Keratinocyte (primary cell): ENCODE measurements around the gene JPH2. TPM values are rescaled to one million over a fixed set of nuclear protein-coding genes. Genes with fewer than 3 reads are reported as not detected.

Experiments used
- DNase-seq: peaks from one replicate; pipeline ENCODE4 v3.0.0-alpha.2; 2011; ENCODE audit warnings: low read depth, missing footprints, low spot score
- FAIRE-seq: peaks from 2 replicates; lab custom pipeline; 2011; peaks lifted over from hg19 to GRCh38; lab: Jason Lieb, UNC
- H2AFZ ChIP-seq: 2 replicates; pipeline ENCODE4 v1.6.0; 2012; ENCODE audit warnings: low read length, control low read depth, inconsistent platforms; ENCODE audit not compliant: control insufficient read depth
- H3K27ac ChIP-seq: 2 replicates; pipeline ENCODE4 v1.5.1; 2011; ENCODE audit warnings: low read length; ENCODE audit not compliant: control insufficient read depth, insufficient read depth
- H3K27me3 ChIP-seq: 3 replicates; pipeline ENCODE4 v1.6.0; 2011; ENCODE audit warnings: low read length; ENCODE audit not compliant: control insufficient read depth, insufficient read depth; ENCODE audit errors: extremely low read depth
- H3K36me3 ChIP-seq, 2 experiments: 2 replicates in 1 of 2; 3 replicates in 1 of 2; pipeline ENCODE4 v1.5.1; 2011; ENCODE audit warnings: low read length in 2 of 2, mild to moderate bottlenecking in 1 of 2; ENCODE audit not compliant: control insufficient read depth in 2 of 2, insufficient read depth in 2 of 2; ENCODE audit errors: extremely low read depth in 1 of 2
- H3K4me1 ChIP-seq: 3 replicates; pipeline ENCODE4 v1.5.1; 2011; ENCODE audit warnings: low read length; ENCODE audit not compliant: control insufficient read depth, insufficient read depth; ENCODE audit errors: extremely low read depth
- H3K4me2 ChIP-seq: 3 replicates; pipeline ENCODE4 v1.6.0; 2011; ENCODE audit warnings: low read depth, low read length; ENCODE audit not compliant: control insufficient read depth, insufficient read depth; ENCODE audit errors: extremely low read depth
- H3K4me3 ChIP-seq, 3 experiments: fragments of 200-600 bp in 1 of 3; sonication (generic) in 1 of 3; 2 replicates in 2 of 3; 3 replicates in 1 of 3; pipeline ENCODE4 v1.5.1; 2011 to 2016; ENCODE audit warnings: low read length in 3 of 3, mild to moderate bottlenecking in 3 of 3, control low read depth in 2 of 3, inconsistent platforms in 1 of 3, low read depth in 1 of 3, mixed read lengths in 1 of 3, mixed run types in 1 of 3, moderate library complexity in 1 of 3; ENCODE audit not compliant: control insufficient read depth in 2 of 3, insufficient read depth in 2 of 3; ENCODE audit errors: extremely low read depth in 1 of 3
- H3K79me2 ChIP-seq: 2 replicates; pipeline ENCODE4 v1.6.0; 2012; ENCODE audit warnings: low read length; ENCODE audit not compliant: control insufficient read depth, insufficient read depth
- H3K9ac ChIP-seq: 3 replicates; pipeline ENCODE4 v1.6.0; 2011; ENCODE audit warnings: low read length; ENCODE audit not compliant: control insufficient read depth, insufficient read depth; ENCODE audit errors: extremely low read depth
- H3K9me1 ChIP-seq: 3 replicates; pipeline ENCODE4 v1.6.0; 2011; ENCODE audit warnings: low read length; ENCODE audit not compliant: control insufficient read depth, insufficient read depth; ENCODE audit errors: extremely low read depth
- H3K9me3 ChIP-seq: 2 replicates; pipeline ENCODE4 v1.5.1; 2012; ENCODE audit warnings: low read depth, low read length; ENCODE audit not compliant: control insufficient read depth
- H4K20me1 ChIP-seq: 3 replicates; pipeline ENCODE4 v1.6.0; 2011; ENCODE audit warnings: low read length; ENCODE audit not compliant: control insufficient read depth, insufficient read depth; ENCODE audit errors: extremely low read depth
- CTCF ChIP-seq, 3 experiments: IDR thresholded peaks in 1 of 3; conservative IDR thresholded peaks in 1 of 3; optimal IDR thresholded peaks in 1 of 3; 2 replicates in 2 of 3; 3 replicates in 1 of 3; pipeline versions ENCODE3 to v1.5.1; 2011; ENCODE audit warnings: low read length in 3 of 3, mild to moderate bottlenecking in 3 of 3, moderate library complexity in 2 of 3, control low read depth in 1 of 3, inconsistent platforms in 1 of 3; ENCODE audit not compliant: insufficient read depth in 2 of 3; ENCODE audit errors: extremely low read depth in 1 of 3
- EZH2 ChIP-seq: IDR thresholded peaks from one replicate; pipeline ENCODE4 v1.6.1; 2012; ENCODE audit warnings: inconsistent platforms, mild to moderate bottlenecking, low read length, moderate library complexity
- dilution Hi-C: fragments of 300-500 bp; cut with MboI; formaldehyde crosslinking; loops from one replicate; pipeline ENCODE4 v1.7.0; 2020; ENCODE audit warnings: low sequenced_read_pairs; ENCODE audit not compliant: extremely low pct_ligation_motif_present
- polyA plus RNA-seq, 5 experiments: library from polyadenylated mRNA; depleted of rRNA in 3 of 5; stranded (reverse) in 3 of 5; stranded (forward) in 1 of 5; unstranded in 1 of 5; fragments of >200 nt; gene quantifications; 1 replicate in 1 of 5; 2 replicates in 3 of 5; 3 replicates in 1 of 5; pipeline versions ENCODE4 v1.2.1 to v1.2.3, GENCODE V29; 2011 to 2012; ENCODE audit warnings: missing spikeins in 2 of 5, low read depth in 1 of 5, low replicate concordance in 1 of 5

Gene JPH2
- polyA plus RNA-seq, 1 donor (not counting 4 experiments of a cell fraction or from before 2014, with no cell fraction given), result 2.5 TPM

GRCh38 chr20:44135012-44135412 is 52.0 kb downstream of the JPH2 start:
- Histone ChIP-seq H4K20me1 (no peaks in the 10 kb centered on the region), H3K9ac (no peak overlapping the region), H3K4me1 (peaks cover 7% of the 10 kb centered on the region), H3K9me3 (no peaks in the 10 kb centered on the region), H3K79me2 (no peaks in the 10 kb centered on the region), H3K36me3 (no peaks in the 10 kb centered on the region), H3K9me1 (no peaks in the 10 kb centered on the region), H3K27me3 (no peaks in the 10 kb centered on the region), H3K4me2 (no peak overlapping the region), H3K4me3 (no peak overlapping the region), H2AFZ (peak overlapping the region; percentile 30), H3K27ac (no peak overlapping the region)
- peak; percentile 69 for FAIRE-seq
- DNase-seq, result no peak
- dilution Hi-C loops, result no loop called here
- TF ChIP-seq EZH2 (no peak), CTCF (optimal IDR thresholded peaks at IDR 0.05 in 1 of 3, IDR thresholded peaks at IDR 0.05 in 1 of 3, conservative IDR thresholded peaks at IDR 0.05 in 1 of 3; ENCODE audit: extremely low read depth in 1 of 3, insufficient read depth in 2 of 3, low read length in 3 of 3) (no peak)

- dilution Hi-C loops, result no loop called here
- DNase-seq, result no peak
- no peak overlapping the region for H3K27ac ChIP-seq
- H3K79me2 ChIP-seq, result no peaks in the 10 kb centered on the region
- no peaks in the 10 kb centered on the region for H3K36me3 ChIP-seq
- TF ChIP-seq EZH2 (no peak), CTCF (optimal IDR thresholded peaks at IDR 0.05 in 1 of 3, IDR thresholded peaks at IDR 0.05 in 1 of 3, conservative IDR thresholded peaks at IDR 0.05 in 1 of 3; ENCODE audit: extremely low read depth in 1 of 3, insufficient read depth in 2 of 3, low read length in 3 of 3) (no peak)
- no peak for FAIRE-seq
- H3K4me2 ChIP-seq, result no peak overlapping the region
- H3K9ac ChIP-seq, result no peak overlapping the region
- no peaks in the 10 kb centered on the region for H3K9me1 ChIP-seq
- no peaks in the 10 kb centered on the region for H3K9me3 ChIP-seq
- H3K4me3 ChIP-seq, result no peak overlapping the region
- H3K4me1 ChIP-seq, result peaks cover 7% of the 10 kb centered on the region
- no peaks in the 10 kb centered on the region for H3K27me3 ChIP-seq
- no peaks in the 10 kb centered on the region for H4K20me1 ChIP-seq
- no peak overlapping the region for H2AFZ ChIP-seq
These were observed 53.6 kb downstream of the JPH2 start for GRCh38 chr20:44133424-44133823.
